Endothelial cell of umbilical vein (primary cell): ENCODE data around the gene ERBB2. TPM values are rescaled to one million over a fixed set of nuclear protein-coding genes. Genes with fewer than 3 reads are reported as not detected.

Source experiments
- BruUV-seq: library from RNA; stranded (reverse); fragments of 400-500 nt; replicated peaks from 2 replicates; lab custom pipeline; 2021; lab: Mats Ljungman, UMichigan
- CTCF ChIA-PET: fragments of 300-600, 350-600 bp; sonication (Branson Sonifier 250); formaldehyde crosslinking; loops from one replicate; lab custom pipeline; 2021; ENCODE audit warnings: antibody characterized with exemption, inconsistent platforms; lab: Charles Lee
- POLR2A ChIA-PET: fragments of 300-600, 350-600 bp; sonication (Branson Sonifier 250); formaldehyde crosslinking; loops from one replicate; lab custom pipeline; 2021; ENCODE audit warnings: antibody characterized with exemption, inconsistent platforms; lab: Charles Lee
- DNase-seq: peaks from one replicate; pipeline ENCODE4 v3.0.0-alpha.2; 2011; ENCODE audit warnings: low read depth, low spot score
- FAIRE-seq: peaks from 2 replicates; lab custom pipeline; 2011; peaks lifted over from hg19 to GRCh38; lab: Jason Lieb, UNC
- H2AFZ ChIP-seq: 2 replicates; pipeline ENCODE4 v1.6.0; 2012; ENCODE audit warnings: low read depth, low read length, control low read depth, inconsistent platforms
- H3K27ac ChIP-seq: 2 replicates; pipeline ENCODE4 v1.5.1; 2011; ENCODE audit warnings: low read depth, mild to moderate bottlenecking, control low read depth, low read length, moderate library complexity; ENCODE audit not compliant: insufficient read depth
- H3K27me3 ChIP-seq, 2 experiments: 2 replicates each; pipeline versions ENCODE4 v1.6.0 to v1.6.1; 2011; ENCODE audit warnings: low read length in 2 of 2, mixed read lengths in 1 of 2; ENCODE audit not compliant: control insufficient read depth in 2 of 2, insufficient read depth in 2 of 2
- H3K36me3 ChIP-seq, 2 experiments: 2 replicates in 1 of 2; 3 replicates in 1 of 2; pipeline ENCODE4 v1.5.1; 2011; ENCODE audit warnings: low read length in 2 of 2, mild to moderate bottlenecking in 1 of 2, moderate library complexity in 1 of 2; ENCODE audit not compliant: control insufficient read depth in 2 of 2, insufficient read depth in 2 of 2; ENCODE audit errors: extremely low read depth in 1 of 2
- H3K4me1 ChIP-seq: 3 replicates; pipeline ENCODE4 v1.5.1; 2011; ENCODE audit warnings: mild to moderate bottlenecking, low read length; ENCODE audit not compliant: control insufficient read depth, insufficient read depth; ENCODE audit errors: extremely low read depth
- H3K4me2 ChIP-seq: 2 replicates; pipeline ENCODE4 v1.6.1; 2011; ENCODE audit warnings: low read length, control low read depth, mixed read lengths; ENCODE audit not compliant: insufficient read depth
- H3K4me3 ChIP-seq, 3 experiments: fragments of 200-600 bp in 1 of 3; sonication (generic), shearing (Covaris generic) in 1 of 3; replicated peaks in 1 of 3; 2 replicates each; pipeline ENCODE4 v1.5.1; 2011 to 2016; ENCODE audit warnings: control low read depth in 3 of 3, low read length in 3 of 3, mild to moderate bottlenecking in 2 of 3, inconsistent platforms in 1 of 3, low read depth in 1 of 3, moderate library complexity in 1 of 3; ENCODE audit not compliant: insufficient read depth in 1 of 3
- H3K79me2 ChIP-seq: 2 replicates; pipeline ENCODE4 v1.6.0; 2012; ENCODE audit warnings: low read length, inconsistent platforms; ENCODE audit not compliant: control insufficient read depth, insufficient read depth
- H3K9ac ChIP-seq: replicated peaks from 2 replicates; pipeline ENCODE3; 2011; ENCODE audit warnings: low read length, control low read depth; ENCODE audit not compliant: insufficient read depth; ENCODE audit errors: extremely low read depth
- H3K9me1 ChIP-seq: replicated peaks from 3 replicates; pipeline ENCODE4 v1.6.0; 2011; ENCODE audit warnings: mild to moderate bottlenecking, low read length; ENCODE audit not compliant: control insufficient read depth, insufficient read depth; ENCODE audit errors: extremely low read depth
- H3K9me3 ChIP-seq: replicated peaks from 2 replicates; pipeline ENCODE4 v1.5.1; 2012; ENCODE audit warnings: low read length, inconsistent platforms; ENCODE audit not compliant: control insufficient read depth, insufficient read depth
- H4K20me1 ChIP-seq: replicated peaks from 2 replicates; pipeline ENCODE3; 2011; ENCODE audit warnings: mild to moderate bottlenecking, low read length; ENCODE audit not compliant: control insufficient read depth, insufficient read depth; ENCODE audit errors: extremely low read depth
- EZH2 ChIP-seq: IDR thresholded peaks from 2 replicates; pipeline ENCODE4 v1.6.1; 2012; ENCODE audit warnings: borderline replicate concordance, low read depth, mild to moderate bottlenecking, moderate library complexity, low read length, inconsistent platforms; ENCODE audit not compliant: severe bottlenecking
- FOS ChIP-seq: IDR thresholded peaks from 2 replicates; pipeline ENCODE4 v1.6.1; 2011; ENCODE audit warnings: mild to moderate bottlenecking, low read length, moderate library complexity, borderline replicate concordance; ENCODE audit not compliant: insufficient read depth
- GATA2 ChIP-seq: IDR thresholded peaks from 2 replicates; pipeline ENCODE4 v1.7.0; 2011; ENCODE audit warnings: low read depth, mild to moderate bottlenecking, moderate library complexity, mixed read lengths, low read length; ENCODE audit not compliant: insufficient read length, insufficient read depth
- JUN ChIP-seq: IDR thresholded peaks from 2 replicates; pipeline ENCODE4 v1.6.1; 2011; ENCODE audit warnings: borderline replicate concordance, low read depth; ENCODE audit not compliant: insufficient read length, insufficient read depth
- MYC ChIP-seq: IDR thresholded peaks from one replicate; pipeline ENCODE4 v1.6.1; 2011; ENCODE audit warnings: mild to moderate bottlenecking, low read depth, low read length
- POLR2A ChIP-seq: IDR thresholded peaks from 2 replicates; pipeline ENCODE4 v1.6.1; 2012; ENCODE audit warnings: low read depth, mild to moderate bottlenecking, control low read depth, low read length
- POLR2AphosphoS5 ChIP-seq: IDR thresholded peaks from 2 replicates; pipeline ENCODE4 v1.6.1; 2012; ENCODE audit warnings: low read depth, mild to moderate bottlenecking, control low read depth, low read length, moderate library complexity; ENCODE audit not compliant: insufficient read depth
- dilution Hi-C: fragments of 300-500 bp; cut with MboI; formaldehyde crosslinking; loops from one replicate; pipeline ENCODE4 v1.15.0; 2019; ENCODE audit warnings: low sequenced_read_pairs; ENCODE audit not compliant: extremely low pct_ligation_motif_present
- intact Hi-C: fragments of 100-400 bp; cut with micrococcal nuclease; formaldehyde crosslinking; loops from one replicate; pipeline ENCODE4 v1.10.0; 2022
- microRNA-seq: library from miRNA; unstranded; fragments of <30 nt; microRNA quantifications from one replicate; pipeline ENCODE4 v1.2.0, GENCODE V29; 2021; ENCODE audit warnings: borderline number of aligned reads, borderline replicate concordance
- polyA plus RNA-seq, 4 experiments: library from polyadenylated mRNA; depleted of rRNA in 3 of 4; stranded (reverse) in 3 of 4; unstranded in 1 of 4; fragments of >200 nt; gene quantifications; 2 replicates each; pipeline versions ENCODE4 v1.2.1 to v1.2.3, GENCODE V29; 2011 to 2012; ENCODE audit warnings: missing spikeins in 1 of 4
- small RNA-seq: library from RNA; depleted of rRNA; stranded (forward); fragments of <200 nt; gene quantifications from one replicate; pipeline ENCODE3, GENCODE V24; 2012; ENCODE audit warnings: low replicate concordance, low read depth; ENCODE audit not compliant: insufficient read depth, insufficient read length
- total RNA-seq: library from RNA; stranded (reverse); gene quantifications from 2 replicates; pipeline ENCODE4 v1.2.3, GENCODE V29; 2021
- TF ChIP-seq, protein P1 (sequence below): IDR thresholded peaks from 2 replicates; pipeline ENCODE4 v1.6.1; 2011; ENCODE audit not compliant: insufficient read depth, insufficient read length
- TF ChIP-seq, protein P2 (sequence below), 2 donors: IDR thresholded peaks; 1 replicate in 1 of 2; 2 replicates in 1 of 2; pipeline ENCODE4 v1.5.1; 2011; ENCODE audit warnings: low read length in 2 of 2, mild to moderate bottlenecking in 2 of 2, moderate library complexity in 2 of 2, control low read depth in 1 of 2, inconsistent platforms in 1 of 2, low read depth in 1 of 2; ENCODE audit not compliant: insufficient read depth in 1 of 2; ENCODE audit errors: extremely low read depth in 1 of 2

Gene ERBB2
- total and polyA plus RNA-seq, 2 donors (not counting 3 experiments of a cell fraction or from before 2014, with no cell fraction given): 20.6 to 32.9 TPM

DNA sequence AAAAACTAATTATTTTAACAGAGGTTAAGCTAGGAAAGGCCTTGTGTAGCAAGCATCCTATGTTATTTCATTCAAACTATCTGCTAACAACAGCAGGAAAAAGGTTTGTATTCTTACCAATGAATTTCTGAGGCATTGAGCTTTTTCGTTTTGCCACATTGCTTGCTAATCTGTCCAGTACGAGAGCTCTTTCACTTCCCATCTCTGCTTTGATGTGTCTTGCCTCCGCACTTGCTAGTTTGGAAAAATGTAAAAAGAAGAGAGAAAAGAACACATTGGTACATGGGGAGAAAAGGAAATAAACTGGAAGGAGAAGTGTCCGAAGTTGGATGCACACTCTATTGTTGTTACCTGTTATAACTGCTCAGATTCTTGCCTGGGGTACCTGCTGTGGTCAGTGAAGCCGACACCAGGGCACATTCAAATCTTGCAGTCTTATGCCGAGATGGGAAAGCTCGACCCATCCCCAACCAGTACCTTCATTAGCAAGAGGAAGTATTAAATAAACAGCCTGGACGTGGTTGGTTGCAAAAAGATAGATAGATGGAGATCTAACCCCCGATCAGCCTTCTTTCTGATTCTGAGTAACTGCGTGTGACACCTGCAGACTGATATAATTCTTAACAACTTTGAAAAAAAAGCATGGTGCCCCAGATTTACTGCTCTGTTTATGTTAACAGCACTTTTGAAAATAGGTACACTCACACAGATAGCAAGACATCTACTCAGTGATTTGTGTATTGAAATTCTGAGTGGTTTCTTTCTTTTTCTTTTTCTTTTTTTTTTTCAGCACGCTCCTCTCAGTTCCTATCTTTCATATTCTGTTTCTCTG, 77.9 kb downstream of the ERBB2 start:
- Histone ChIP-seq H4K20me1 (no peaks in the 10 kb centered on the region), H3K27me3 (peaks cover 49 to 61% of the 10 kb centered on the region in 2 experiments), H3K4me3 (no peak overlapping the region), H3K4me1 (no peaks in the 10 kb centered on the region), H3K27ac (no peak overlapping the region), H3K79me2 (no peaks in the 10 kb centered on the region), H3K9me3 (no peaks in the 10 kb centered on the region), H3K9me1 (no peaks in the 10 kb centered on the region), H3K4me2 (no peak overlapping the region), H3K36me3 (no peaks in the 10 kb centered on the region), H2AFZ (no peak overlapping the region), H3K9ac (no peak overlapping the region)
- ChIA-PET CTCF (interaction anchor here (1.4 kb wide), 1 partner anchor 19 kb away, joined by 4 read pairs; no protein-coding TSS in a partner anchor), POLR2A (no interaction called here)
- BruUV-seq: no TSS peak
- no peak for FAIRE-seq
- intact Hi-C loops: no loop called here
- DNase-seq: no peak
- dilution Hi-C loops: no loop called here
- TF ChIP-seq, protein P1, sequence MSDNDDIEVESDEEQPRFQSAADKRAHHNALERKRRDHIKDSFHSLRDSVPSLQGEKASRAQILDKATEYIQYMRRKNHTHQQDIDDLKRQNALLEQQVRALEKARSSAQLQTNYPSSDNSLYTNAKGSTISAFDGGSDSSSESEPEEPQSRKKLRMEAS: no peak
- TF ChIP-seq GATA2 (no peak), JUN (no peak), FOS (no peak), MYC (no peak), POLR2A (no peak), POLR2AphosphoS5 (no peak), EZH2 (no peak)
- TF ChIP-seq, protein P2, sequence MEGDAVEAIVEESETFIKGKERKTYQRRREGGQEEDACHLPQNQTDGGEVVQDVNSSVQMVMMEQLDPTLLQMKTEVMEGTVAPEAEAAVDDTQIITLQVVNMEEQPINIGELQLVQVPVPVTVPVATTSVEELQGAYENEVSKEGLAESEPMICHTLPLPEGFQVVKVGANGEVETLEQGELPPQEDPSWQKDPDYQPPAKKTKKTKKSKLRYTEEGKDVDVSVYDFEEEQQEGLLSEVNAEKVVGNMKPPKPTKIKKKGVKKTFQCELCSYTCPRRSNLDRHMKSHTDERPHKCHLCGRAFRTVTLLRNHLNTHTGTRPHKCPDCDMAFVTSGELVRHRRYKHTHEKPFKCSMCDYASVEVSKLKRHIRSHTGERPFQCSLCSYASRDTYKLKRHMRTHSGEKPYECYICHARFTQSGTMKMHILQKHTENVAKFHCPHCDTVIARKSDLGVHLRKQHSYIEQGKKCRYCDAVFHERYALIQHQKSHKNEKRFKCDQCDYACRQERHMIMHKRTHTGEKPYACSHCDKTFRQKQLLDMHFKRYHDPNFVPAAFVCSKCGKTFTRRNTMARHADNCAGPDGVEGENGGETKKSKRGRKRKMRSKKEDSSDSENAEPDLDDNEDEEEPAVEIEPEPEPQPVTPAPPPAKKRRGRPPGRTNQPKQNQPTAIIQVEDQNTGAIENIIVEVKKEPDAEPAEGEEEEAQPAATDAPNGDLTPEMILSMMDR (IDR thresholded peaks at IDR 0.05; ENCODE audit: extremely low read depth in 1 of 2, insufficient read depth in 1 of 2, low read depth in 1 of 2, low read length in 2 of 2): no peak

Small RNA genes within 50 kb of the gene (microRNA-seq; reads per million reads assigned to microRNA genes)
- not detected for gene MIR4728

Small RNA genes within 50 kb of the gene (small RNA-seq; reads per million reads assigned to genes)
- gene MIR4728: not detected

Other genes with a start within 250 kb of the ERBB2 start
- gene MED1, start 248.8 kb upstream of the ERBB2 start, total RNA-seq: 39.8 and 46.2 TPM in 2 replicates
- 18.2 and 19.8 TPM in 2 replicates for gene MED1, start 248.8 kb upstream of the ERBB2 start, polyA plus RNA-seq
- 53.9 and 55.4 TPM in 2 replicates for gene CDK12, start 238.6 kb upstream of the ERBB2 start, total RNA-seq
- gene CDK12, start 238.6 kb upstream of the ERBB2 start, polyA plus RNA-seq: 14.2 and 14.6 TPM in 2 replicates
- gene NEUROD2, start 92.1 kb upstream of the ERBB2 start, total RNA-seq: not detected in 2 replicates
- gene NEUROD2, start 92.1 kb upstream of the ERBB2 start, polyA plus RNA-seq: not detected in 2 replicates
- gene PPP1R1B, start 73.1 kb upstream of the ERBB2 start, total RNA-seq: not detected in 2 replicates
- not detected in 2 replicates for gene PPP1R1B, start 73.1 kb upstream of the ERBB2 start, polyA plus RNA-seq
- 48.9 and 51.0 TPM in 2 replicates for gene STARD3, start 62.9 kb upstream of the ERBB2 start, total RNA-seq
- 75.7 and 102 TPM in 2 replicates for gene STARD3, start 62.9 kb upstream of the ERBB2 start, polyA plus RNA-seq
- 0.78 and 0.93 TPM in 2 replicates for gene TCAP, start 34.7 kb upstream of the ERBB2 start, total RNA-seq
- 0.46 and 0.51 TPM in 2 replicates for gene TCAP, start 34.7 kb upstream of the ERBB2 start, polyA plus RNA-seq
- not detected in 2 replicates for gene PNMT, start 31.6 kb upstream of the ERBB2 start, total RNA-seq
- 0.11 and 0.35 TPM in 2 replicates for gene PNMT, start 31.6 kb upstream of the ERBB2 start, polyA plus RNA-seq
- 6.4 and 7.0 TPM in 2 replicates for gene PGAP3, start 12.0 kb upstream of the ERBB2 start, total RNA-seq
- 14.9 and 17.0 TPM in 2 replicates for gene PGAP3, start 12.0 kb upstream of the ERBB2 start, polyA plus RNA-seq
- 42.4 and 51.1 TPM in 2 replicates for gene MIEN1, start 30.5 kb downstream of the ERBB2 start, total RNA-seq
- 74.1 and 74.5 TPM in 2 replicates for gene MIEN1, start 30.5 kb downstream of the ERBB2 start, polyA plus RNA-seq
- gene GRB7, start 37.9 kb downstream of the ERBB2 start, total RNA-seq: not detected in 2 replicates
- 0.04 and 0.06 TPM in 2 replicates for gene GRB7, start 37.9 kb downstream of the ERBB2 start, polyA plus RNA-seq
- not detected in 2 replicates for gene IKZF3, start 164.2 kb downstream of the ERBB2 start, total RNA-seq
- not detected in 2 replicates for gene IKZF3, start 164.2 kb downstream of the ERBB2 start, polyA plus RNA-seq
- not detected in 2 replicates for gene ZPBP2, start 168.1 kb downstream of the ERBB2 start, total RNA-seq
- gene ZPBP2, start 168.1 kb downstream of the ERBB2 start, polyA plus RNA-seq: not detected in 2 replicates
- 11.0 and 11.6 TPM in 2 replicates for gene GSDMB, start 218.6 kb downstream of the ERBB2 start, total RNA-seq
- gene GSDMB, start 218.6 kb downstream of the ERBB2 start, polyA plus RNA-seq: 5.0 and 5.4 TPM in 2 replicates
- gene ORMDL3, start 227.5 kb downstream of the ERBB2 start, total RNA-seq: 26.7 and 29.8 TPM in 2 replicates
- gene ORMDL3, start 227.5 kb downstream of the ERBB2 start, polyA plus RNA-seq: 49.8 and 53.4 TPM in 2 replicates
- not detected in 2 replicates for gene LRRC3C, start 227.7 kb downstream of the ERBB2 start, total RNA-seq
- not detected in 2 replicates for gene LRRC3C, start 227.7 kb downstream of the ERBB2 start, polyA plus RNA-seq